AML-193 (cell line): ENCODE measurements around the gene LSG1.

Experiments
- DNase-seq, 2 experiments: peaks; one replicate each; lab custom pipeline; 2025; lab: John Stamatoyannopoulos, UW

The LSG1 gene

DNA sequence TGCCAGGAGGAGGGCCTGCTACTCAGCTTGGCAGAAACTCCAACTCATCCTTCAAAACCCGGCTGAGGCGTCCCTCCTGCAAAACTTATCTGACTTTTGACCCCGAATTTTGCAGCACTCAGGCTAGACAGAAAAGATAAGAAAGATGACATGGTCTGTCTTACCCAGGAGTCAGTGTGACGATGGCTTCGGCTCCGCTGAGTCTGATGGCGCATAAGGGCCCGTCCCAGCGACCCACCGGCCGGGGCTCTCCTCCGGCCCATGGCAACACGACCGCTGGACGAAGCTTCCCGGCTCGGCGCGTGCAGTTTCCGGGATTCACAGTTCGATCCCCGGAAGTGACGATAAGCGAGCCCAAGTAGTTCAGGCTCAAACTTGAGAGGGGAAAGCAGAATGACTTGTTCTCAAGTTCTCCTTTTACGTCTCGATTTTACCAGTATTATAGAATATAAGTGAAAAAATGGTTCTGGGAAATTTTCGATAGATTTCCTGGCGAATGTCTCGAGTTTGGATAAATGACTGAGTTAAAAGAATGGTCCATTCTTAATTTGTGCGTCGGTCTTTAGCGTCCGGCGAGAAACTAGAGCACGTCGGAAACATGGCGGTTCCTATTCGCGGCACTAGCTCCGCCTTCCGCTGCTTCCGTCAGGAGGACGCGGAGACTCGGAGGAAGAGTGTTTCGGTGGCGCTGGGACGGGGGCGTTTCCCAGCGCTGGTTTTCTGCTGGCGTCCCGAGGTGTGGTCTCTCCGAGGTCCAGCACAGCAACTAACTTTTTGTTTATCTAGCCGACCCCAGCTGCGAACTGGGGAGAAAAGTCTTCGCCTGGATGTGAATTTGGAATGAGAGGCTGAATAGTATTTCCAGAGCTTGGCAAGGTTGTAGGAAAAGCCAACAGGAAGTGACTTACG lies at the start of gene LSG1:
TSS of gene LSG1 (minus strand) at position 292 of the 909 bp plus-strand sequence. CDS start at position 263, 29 bp downstream.
- DNase-seq, result peak; percentile 97 to 99

- no peak for DNase-seq
Observed at GRCh38 chr3:194720048-194720447, 48.1 kb upstream of the LSG1 start.

DNA sequence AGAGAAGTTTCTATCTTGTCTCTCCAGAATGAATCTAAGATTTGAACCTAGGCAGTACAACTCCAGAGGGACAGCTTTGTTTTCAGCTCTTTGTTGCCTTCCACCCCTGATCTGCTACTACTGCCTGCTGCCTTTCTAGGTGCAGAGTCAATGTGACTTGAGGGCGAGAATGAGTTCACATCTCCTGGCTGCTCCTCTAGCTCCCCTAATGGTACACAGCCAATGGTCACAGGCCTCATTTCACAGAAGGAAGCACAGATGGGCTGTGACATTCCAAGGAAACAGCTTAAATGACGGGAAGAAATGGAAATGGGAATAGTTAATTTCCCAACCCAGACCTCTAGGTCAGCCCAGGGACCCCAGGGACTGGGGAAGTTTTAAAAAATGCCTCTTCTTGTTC lies 46.1 kb upstream of the LSG1 start:
- no peak for DNase-seq

GRCh38 chr3:194715022-194715800 lies 43.2 kb upstream of the LSG1 start:
- DNase-seq, result no peak

- no peak for DNase-seq
Observed at GRCh38 chr3:194714564-194714963, 42.6 kb upstream of the LSG1 start.

GRCh38 chr3:194714137-194714455 lies 42.1 kb upstream of the LSG1 start:
- DNase-seq, result no peak

GRCh38 chr3:194713299-194714136 lies 41.5 kb upstream of the LSG1 start:
- DNase-seq, result no peak

DNA sequence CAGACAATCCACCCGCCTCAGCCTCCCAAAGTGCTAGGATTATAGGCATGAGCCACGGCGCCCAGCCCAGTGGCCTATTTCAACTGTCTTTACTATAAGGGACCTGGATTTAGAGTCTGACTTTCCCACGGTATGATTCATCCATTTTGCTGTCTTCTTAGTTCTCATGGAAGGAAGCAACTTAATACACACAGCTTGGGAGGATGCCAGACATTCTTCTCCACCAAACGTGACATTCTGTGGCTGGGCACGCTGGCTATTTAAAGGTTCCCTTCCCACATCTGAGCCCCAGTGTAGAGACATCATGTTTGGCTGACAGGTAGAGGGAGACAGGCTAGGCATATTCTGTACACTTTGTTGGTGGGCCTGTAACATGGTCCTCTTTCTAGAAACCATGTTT lies 39.9 kb upstream of the LSG1 start:
- no peak for DNase-seq

- DNase-seq, result no peak
Observed at GRCh38 chr3:194711286-194711685, 39.3 kb upstream of the LSG1 start.

DNA sequence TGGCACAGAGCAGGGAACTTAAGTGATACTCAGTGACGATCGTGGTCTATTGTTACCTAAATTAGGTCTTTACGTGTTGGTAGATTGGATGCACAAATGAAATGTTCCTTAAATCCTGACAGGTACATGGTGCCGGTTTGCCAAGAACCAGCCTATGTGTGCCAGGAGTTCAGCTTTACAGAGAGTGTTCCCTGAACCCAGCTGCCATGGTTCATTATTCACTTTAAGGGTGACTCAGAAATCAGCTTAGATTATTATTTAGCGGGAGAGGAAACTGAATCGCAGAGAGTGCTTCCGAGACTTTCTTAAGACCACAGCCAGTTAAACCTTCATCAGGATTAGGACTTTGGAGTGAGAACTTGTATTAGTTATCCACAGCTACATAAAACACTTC lies 35.2 kb upstream of the LSG1 start:
- DNase-seq, result no peak

DNA sequence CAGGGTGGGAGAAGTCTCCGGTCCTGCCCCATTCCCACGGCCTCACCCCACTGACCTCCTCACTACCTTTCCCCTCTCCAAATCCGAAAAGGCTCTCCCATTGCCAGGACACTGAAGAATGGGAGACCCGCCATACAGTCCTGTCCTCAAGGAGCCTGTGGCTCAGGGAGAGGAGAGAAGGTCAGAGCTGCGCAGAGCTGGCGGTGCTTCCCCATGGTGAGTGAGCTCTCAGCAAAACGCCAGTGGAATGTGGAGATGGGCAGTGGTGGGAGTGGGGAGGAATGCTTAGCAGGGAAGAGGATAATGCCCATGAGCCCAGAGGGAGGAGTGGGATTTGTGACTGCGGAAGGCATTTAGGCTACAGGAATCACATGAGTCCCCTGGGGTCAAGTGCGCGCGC lies 33.8 kb upstream of the LSG1 start:
- DNase-seq, result no peak

- no peak for DNase-seq
Observed at GRCh38 chr3:194705227-194705626, 33.2 kb upstream of the LSG1 start.

GRCh38 chr3:194702545-194702944 lies 30.6 kb upstream of the LSG1 start:
- DNase-seq, result no peak

- no peak for DNase-seq
Observed at GRCh38 chr3:194696702-194697101, 24.7 kb upstream of the LSG1 start.

DNA sequence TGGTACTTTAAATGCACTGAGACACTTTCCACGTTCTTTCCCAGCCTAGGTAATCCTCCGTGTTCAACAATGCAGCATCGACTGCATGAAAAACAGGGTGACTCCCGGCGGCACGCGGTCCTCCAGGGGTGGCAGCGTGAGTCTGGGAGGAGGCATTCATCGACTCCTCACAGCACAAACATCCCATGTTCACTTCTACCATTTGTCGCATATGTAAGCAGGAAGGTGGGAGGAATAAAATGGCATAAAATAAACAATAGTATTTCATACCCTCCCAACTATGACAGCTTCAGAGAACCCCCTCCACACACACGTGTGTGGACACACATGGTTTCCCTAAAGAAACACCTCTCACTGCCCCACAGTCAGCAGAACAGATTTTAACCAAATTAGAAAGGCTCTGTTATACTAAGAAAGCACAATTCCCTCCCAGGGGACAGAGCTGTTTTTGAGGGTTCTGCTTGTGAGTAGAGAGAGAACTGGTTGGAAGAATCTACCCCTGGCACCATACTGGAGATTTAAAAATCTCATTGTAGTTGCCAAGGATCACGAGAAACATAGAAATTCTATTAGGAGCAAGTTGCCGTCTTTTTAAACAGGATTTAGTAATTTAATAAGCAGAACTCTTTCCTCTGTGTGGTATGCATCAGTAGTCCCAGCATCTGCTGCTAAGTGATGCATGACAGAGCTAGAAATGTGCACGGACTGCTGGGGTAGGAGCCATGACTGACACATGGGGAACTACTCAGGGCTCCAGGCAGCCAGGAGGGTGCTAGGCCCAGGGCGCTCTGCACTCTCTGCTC lies 19.7 kb upstream of the LSG1 start:
- DNase-seq, result no peak

GRCh38 chr3:194690501-194691372 lies 18.7 kb upstream of the LSG1 start:
- no peak for DNase-seq

GRCh38 chr3:194689493-194689944 lies 17.5 kb upstream of the LSG1 start:
- no peak for DNase-seq

DNA sequence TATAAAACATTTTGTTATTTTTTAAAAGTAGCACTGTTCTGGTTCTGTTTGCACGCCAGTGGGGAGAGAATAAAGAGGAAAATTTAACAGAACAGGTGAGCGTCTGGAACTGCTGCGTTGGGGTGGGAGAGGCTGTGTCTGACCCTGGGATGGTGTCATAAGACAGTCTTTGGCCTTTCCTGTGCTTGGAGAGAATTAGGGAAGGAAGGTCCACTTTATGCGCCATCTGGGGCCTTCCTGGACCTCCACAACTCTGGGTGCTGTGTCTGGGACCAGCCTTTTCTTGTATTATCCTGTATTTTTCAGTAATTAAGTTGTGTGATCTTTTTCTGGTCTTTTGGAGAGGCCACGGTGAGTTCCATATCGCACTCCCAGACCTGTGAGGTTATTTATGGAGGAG lies 17.0 kb upstream of the LSG1 start:
- DNase-seq, result no peak

- peak; percentile 59 to 79 for DNase-seq
Observed at GRCh38 chr3:194688200-194688740, 16.3 kb upstream of the LSG1 start.

GRCh38 chr3:194687638-194688199 lies 15.7 kb upstream of the LSG1 start:
- peak; percentile 92 to 94 for DNase-seq
